H54 (cell line): ENCODE measurements around the gene ERI3.

Source experiments
- DNase-seq: peaks from one replicate; pipeline ENCODE4 v3.0.0; 2011; ENCODE audit warnings: low spot score, mixed read lengths; ENCODE audit not compliant: insufficient read length
- FAIRE-seq: peaks from 3 replicates; lab custom pipeline; 2011; peaks lifted over from hg19 to GRCh38; lab: Jason Lieb, UNC
- POLR2A ChIP-seq: IDR thresholded peaks from 2 replicates; pipeline ENCODE4 v1.6.1; 2011; ENCODE audit warnings: low read depth, mild to moderate bottlenecking, low read length

ERI3 gene, protein sequence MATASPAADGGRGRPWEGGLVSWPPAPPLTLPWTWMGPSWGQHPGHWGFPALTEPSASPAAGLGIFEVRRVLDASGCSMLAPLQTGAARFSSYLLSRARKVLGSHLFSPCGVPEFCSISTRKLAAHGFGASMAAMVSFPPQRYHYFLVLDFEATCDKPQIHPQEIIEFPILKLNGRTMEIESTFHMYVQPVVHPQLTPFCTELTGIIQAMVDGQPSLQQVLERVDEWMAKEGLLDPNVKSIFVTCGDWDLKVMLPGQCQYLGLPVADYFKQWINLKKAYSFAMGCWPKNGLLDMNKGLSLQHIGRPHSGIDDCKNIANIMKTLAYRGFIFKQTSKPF

GRCh38 chr1:44354840-44355581, at the start of gene ERI3:
TSS of gene ERI3 (minus strand) at chr1:44355257. CDS start at chr1:44355026, 231 bp downstream.
- FAIRE-seq: peak; percentile 43
- DNase-seq: peak; percentile 97
- peak; percentile 69 for TF ChIP-seq POLR2A

GRCh38 chr1:44401256-44402228, 46.5 kb upstream of the ERI3 start:
- no peak for TF ChIP-seq POLR2A
- FAIRE-seq (no peak), DNase-seq (no peak)

DNA sequence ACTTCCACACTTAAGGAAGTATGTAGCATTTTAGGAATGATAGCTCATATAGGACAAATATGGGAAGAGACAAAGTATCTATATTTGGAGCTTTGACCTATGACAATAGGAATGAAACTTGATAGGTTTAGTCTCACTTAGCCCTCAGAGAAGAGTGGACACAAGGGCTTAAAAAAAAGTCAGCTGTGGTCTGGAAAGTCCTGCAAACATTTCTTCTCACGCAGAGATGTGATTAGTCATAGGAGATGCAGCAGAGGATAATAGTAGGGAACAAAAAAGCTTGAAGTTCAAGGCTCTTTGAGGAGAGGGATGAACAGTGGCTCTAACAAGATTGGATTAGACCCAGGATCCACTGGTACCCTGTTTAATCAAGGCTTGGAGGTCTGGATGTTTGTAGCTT, 35.2 kb upstream of the ERI3 start:
- peak; percentile 97 for FAIRE-seq
- peak; percentile 54 for DNase-seq

DNA sequence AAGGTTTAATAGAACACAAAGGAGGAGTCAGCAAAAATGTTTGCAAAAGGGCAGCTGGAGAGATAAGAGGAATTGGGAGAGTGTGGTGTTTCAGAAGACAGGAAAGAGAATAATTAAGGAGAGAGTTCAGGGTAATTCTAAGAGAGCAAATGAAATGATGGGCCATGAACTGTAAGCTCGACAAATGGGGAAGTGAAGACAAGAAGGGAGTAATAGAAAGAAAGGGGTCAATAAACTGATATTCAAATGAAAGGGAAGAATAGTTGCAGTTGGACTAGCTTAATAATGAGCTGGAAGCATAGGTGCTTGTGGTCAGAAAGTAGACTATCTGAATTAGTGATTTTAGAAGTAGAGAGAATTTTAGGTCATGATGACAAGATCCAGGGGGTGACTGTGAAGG, 34.4 kb upstream of the ERI3 start:
- DNase-seq (no peak), FAIRE-seq (no peak)
- TF ChIP-seq POLR2A: no peak

More for the DNA sequence above, 35.2 kb upstream of the ERI3 start:
- TF ChIP-seq POLR2A: no peak

DNA sequence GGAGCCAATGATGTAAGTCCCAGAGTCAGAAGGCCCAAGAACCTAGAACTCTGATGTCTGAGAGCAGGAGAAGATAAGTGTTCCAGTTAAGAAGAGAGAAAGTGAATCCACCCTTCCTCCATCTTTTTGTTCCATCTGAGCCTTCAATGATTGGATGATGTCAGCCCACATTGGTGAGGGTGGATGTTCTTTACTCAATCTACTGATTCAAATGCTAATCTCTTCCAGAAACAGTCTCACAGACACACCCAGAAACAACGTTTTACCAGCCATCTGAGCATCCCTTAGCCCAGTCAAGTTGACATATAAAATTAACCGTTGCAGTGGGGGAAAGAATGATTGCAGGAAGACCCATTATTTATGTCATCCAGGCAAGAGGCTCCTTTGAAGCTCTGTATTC, 33.5 kb upstream of the ERI3 start:
- DNase-seq (no peak), FAIRE-seq (no peak)
- TF ChIP-seq POLR2A: no peak

- FAIRE-seq: no peak
- no peak for DNase-seq
- no peak for TF ChIP-seq POLR2A
Observed at GRCh38 chr1:44380666-44381177, 25.7 kb upstream of the ERI3 start.

DNA sequence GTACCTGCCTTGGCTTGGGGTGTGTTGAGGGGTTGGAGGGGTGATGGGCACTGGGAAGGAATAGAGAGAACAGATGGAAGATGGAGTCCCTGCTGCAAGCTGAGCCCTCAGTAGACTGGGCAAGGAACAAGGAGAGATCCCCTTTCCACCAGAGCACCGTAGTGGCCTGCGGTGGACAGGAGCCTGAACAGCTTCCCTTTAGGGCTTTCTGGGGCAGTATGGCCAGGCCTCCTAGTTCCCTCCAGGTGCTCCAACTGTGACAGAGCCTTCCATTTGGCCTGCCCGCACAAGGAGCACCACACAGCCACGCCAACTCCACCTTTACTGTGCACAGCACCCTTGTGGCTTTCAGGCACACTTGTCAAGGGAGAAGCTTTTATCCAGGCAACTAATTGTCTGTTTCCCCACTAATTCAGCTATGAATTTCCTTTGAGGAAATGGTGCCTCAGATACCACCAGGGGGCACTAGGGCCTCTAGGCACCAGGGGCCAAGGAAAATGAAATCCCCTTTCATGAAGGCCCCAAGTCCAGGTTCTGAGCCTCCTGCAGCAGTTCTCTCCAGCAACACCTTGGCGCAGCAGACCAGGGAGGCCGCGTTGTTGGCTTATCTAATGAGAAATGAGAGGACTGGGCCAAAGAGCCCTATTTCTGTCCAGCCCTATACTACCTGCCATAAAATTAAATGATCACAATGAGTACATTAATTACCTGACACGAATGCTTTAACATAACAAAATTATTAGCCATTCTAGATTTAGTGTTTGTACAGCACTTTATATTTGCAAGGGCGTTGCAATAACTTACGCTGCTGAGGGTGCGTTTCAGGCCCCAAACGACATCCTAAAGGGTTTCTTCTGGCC, 23.1 kb upstream of the ERI3 start:
- no peak for TF ChIP-seq POLR2A
- FAIRE-seq: peak; percentile 72
- DNase-seq: peak; percentile 51

GRCh38 chr1:44375547-44375946, 20.5 kb upstream of the ERI3 start:
- DNase-seq (no peak), FAIRE-seq (no peak)
- TF ChIP-seq POLR2A: no peak

DNA sequence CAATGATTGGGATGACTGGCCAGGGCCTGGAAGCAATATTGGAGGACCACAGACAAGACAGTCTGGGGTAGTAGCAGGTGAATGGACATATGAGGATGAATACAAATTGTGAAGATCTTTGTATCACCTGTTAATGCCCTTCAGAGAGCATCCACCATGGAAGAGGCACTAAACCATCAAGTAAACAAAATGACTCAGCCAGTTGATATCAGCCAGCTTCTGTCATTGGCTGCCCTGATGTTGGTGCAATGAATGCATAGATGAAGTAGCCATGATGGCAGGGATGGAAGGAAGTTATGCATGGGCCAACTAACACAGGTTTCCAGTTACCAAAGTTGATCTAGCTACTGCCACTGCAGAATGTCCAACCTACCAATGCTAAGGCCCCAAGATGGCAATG, 16.1 kb upstream of the ERI3 start:
- DNase-seq (no peak), FAIRE-seq (no peak)
- no peak for TF ChIP-seq POLR2A

GRCh38 chr1:44368471-44369151, 13.6 kb upstream of the ERI3 start:
- no peak for TF ChIP-seq POLR2A
- FAIRE-seq: no peak
- DNase-seq: no peak

DNA sequence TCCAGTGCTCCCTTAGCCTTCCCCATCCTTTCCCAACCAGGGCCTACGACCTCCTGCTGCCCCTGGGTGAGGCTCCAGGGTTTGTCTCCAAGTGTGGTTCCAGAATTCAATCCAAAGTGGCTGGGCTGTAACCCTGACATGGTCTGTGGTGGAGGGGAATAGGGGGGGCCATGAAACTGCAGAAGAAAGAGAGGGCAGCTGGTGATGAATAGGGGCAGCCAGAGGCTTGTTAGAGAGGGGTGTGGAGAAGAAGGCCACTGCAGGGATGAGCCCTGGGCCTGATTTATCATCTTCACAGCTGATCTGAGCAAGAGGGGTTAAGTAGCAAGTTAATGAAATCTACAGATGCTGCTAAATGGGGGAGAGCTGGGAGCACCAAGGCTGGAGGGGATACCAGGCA, 12.9 kb upstream of the ERI3 start:
- FAIRE-seq (no peak), DNase-seq (no peak)
- no peak for TF ChIP-seq POLR2A

DNA sequence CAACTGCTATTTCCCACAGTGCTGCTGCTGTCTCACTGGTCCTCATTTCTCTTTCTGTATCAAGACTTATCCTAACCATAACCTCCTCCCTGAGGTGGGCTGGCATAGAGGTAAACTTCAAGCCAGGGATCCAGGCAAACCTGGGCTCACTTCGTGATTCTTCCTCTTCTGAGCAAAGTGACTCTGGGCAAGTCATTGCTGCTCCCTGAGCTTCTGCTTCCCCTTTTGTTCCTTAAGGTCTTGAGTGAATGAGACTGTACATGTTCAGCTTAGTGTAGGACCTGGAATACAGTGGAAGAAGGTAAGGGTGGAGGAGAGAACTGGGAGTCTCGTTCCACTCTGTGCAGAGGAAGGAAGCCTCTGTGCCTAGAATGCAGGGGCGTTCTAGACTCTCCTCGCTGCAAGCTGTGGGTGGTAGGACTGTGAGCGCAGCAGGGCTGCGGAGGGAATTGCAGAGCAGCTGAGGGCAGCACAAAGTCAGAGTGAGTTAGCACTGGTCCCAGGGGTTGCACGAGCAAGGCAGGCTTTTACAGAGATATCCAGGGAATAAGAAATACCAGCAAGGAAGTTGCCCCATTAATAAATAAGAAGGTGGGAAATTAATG, 11.4 kb upstream of the ERI3 start:
- DNase-seq (no peak), FAIRE-seq (no peak)
- no peak for TF ChIP-seq POLR2A
